ENCODE measurements around the gene FCRL4. TPM values are rescaled to one million over a fixed set of nuclear protein-coding genes. Genes with fewer than 3 reads are reported as not detected.
"Not testable (repeated sequence)": the region's sequence is repeated elsewhere in the genome, so short reads cannot be mapped to it uniquely, and the experiment has no call there.

FCRL4 gene
- total and polyA plus RNA-seq, 12 donors = not detected

- Histone ChIP-seq H3K36me3 (no peaks in the 10 kb centered on the region), H3K9me3 (no peaks in the 10 kb centered on the region), H3K27ac (no peak overlapping the region), H3K27me3 (peaks cover 0 to 37% (median 13%) of the 10 kb centered on the region in 7 donors), H3K4me3 (no peak overlapping the region), H3K4me1 (no peaks in the 10 kb centered on the region)
- ATAC-seq (no peak), DNase-seq (no peak)
- intact Hi-C loops (cut with DNase I) = no loop called here
- no peak for TF ChIP-seq CTCF (IDR thresholded peaks at IDR 0.05)
- 31 to 35% methylated on average over 2 of the region's 2 CpGs for WGBS, 2 donors
Observed at GRCh38 chr1:157562515-157562914, 35.4 kb downstream of the FCRL4 start.

GRCh38 chr1:157558119-157558518 is 39.8 kb downstream of the FCRL4 start:
- no peaks in the 10 kb centered on the region for H3K9me3 ChIP-seq
- DNase-seq = no peak
- no peak for ATAC-seq
- intact Hi-C loops (cut with DNase I) = no loop called here
- 58 to 75% methylated on average over 2 of the region's 2 CpGs for WGBS, 2 donors
- no peak overlapping the region for H3K27ac ChIP-seq
- no peak for TF ChIP-seq CTCF (IDR thresholded peaks at IDR 0.05)
- peaks cover 0 to 23% (median 5%) of the 10 kb centered on the region in 7 donors for H3K27me3 ChIP-seq
- no peaks in the 10 kb centered on the region for H3K36me3 ChIP-seq
- H3K4me3 ChIP-seq = no peak overlapping the region
- H3K4me1 ChIP-seq = no peaks in the 10 kb centered on the region

DNA sequence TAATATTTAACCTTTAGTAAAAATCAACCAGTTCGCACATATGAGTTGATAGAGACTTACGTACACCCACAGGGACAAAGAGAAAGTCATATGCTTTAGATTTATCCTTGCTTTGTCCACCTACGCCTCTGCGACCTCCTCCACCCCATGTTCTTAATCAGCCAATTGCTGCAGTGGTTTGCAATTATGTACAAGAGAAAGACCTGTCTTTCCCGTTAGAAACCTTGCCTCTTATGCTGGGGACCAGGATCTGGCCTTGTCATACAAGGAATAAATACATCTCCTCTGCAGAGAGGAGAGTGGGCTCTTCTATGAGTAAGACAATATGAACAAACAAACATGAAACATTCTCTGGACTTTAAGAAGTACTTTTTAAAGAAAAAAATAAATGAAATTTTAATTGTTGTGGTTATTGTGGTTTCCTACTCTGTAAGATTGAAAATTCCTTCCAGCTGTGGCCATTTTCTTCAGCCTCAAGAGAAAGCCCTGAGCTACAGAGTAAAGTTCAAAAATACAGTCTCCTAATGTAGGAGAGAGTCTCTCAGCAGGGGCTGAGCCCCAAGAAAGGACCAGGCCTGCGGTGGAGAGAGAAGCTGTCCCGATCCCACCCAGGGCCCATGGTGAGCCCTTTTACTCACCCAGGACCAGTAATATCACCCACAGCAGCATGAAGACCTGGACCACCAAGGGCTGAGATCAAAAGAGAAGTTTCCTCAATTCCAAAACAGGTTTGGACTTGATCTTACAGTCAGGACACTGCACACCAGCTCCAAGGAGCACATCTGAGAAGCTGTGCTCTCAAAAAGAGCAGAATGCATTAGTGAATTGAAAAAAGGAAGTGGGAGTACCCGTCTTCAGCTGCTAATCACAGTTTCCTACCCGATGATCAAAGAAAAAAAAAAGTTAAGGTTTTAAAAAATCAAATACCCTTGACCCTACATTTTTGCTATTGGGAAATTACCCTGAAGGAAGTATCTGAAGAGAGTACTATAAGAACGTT is 45.9 kb downstream of the FCRL4 start, which contains the start of gene FCRL5:
Gene FCRL5, minus strand, starts transcription at position 822 of the 1,000 bp plus-strand sequence. Its CDS starts 153 bp downstream, at position 669.
- intact Hi-C loops (cut with DNase I) = no loop called here
- H3K4me3 ChIP-seq = no peak within 1 kb of the TSS
- ATAC-seq = no peak

GRCh38 chr1:157548081-157548480 is 49.8 kb downstream of the FCRL4 start:
- WGBS, 2 donors = 56 to 67% methylated on average over 1 of the region's 1 CpG
- ATAC-seq; H3K36me3 ChIP-seq; H3K9me3 ChIP-seq; H3K27ac ChIP-seq; H3K4me1 ChIP-seq; H3K4me3 ChIP-seq; intact Hi-C loops (cut with DNase I); DNase-seq: not testable (repeated sequence)
- peaks cover 0 to 16% (median 4%) of the 10 kb centered on the region in 7 donors for H3K27me3 ChIP-seq

More for the DNA sequence above, 45.9 kb downstream of the FCRL4 start, which contains the start of gene FCRL5:
- DNase-seq = no peak
- 68 to 73% methylated on average over 10 of the region's 10 CpGs for WGBS, 2 donors
- H3K36me3 ChIP-seq = no peaks in the 10 kb centered on the region
- no peaks in the 10 kb centered on the region for H3K9me3 ChIP-seq
- no peak within 1 kb of the TSS for H3K27ac ChIP-seq
- no peak for TF ChIP-seq CTCF (IDR thresholded peaks at IDR 0.05)
- H3K27me3 ChIP-seq = peaks cover 0 to 9% (median under 1%) of the 10 kb centered on the region in 7 donors
- no peaks in the 10 kb centered on the region for H3K4me1 ChIP-seq

All from heart right ventricle (tissue), 16 donors.